Stimulated activated CD8-positive, alpha-beta memory T cell treated with anti-CD3 and anti-CD28 coated beads, Interleukin-7, amount 100 ng/mL, for 48 hours (primary cell): ENCODE results near the gene KLRC3.
"Not testable (repeated sequence)": the region's sequence is repeated elsewhere in the genome, so short reads cannot be mapped to it uniquely, and the experiment has no call there.

ENCODE experiments used
- DNase-seq, 2 donors: peaks; one replicate each; pipeline ENCODE4 v3.0.0-alpha.2; 2020; ENCODE audit warnings: low read depth in 1 of 2; ENCODE audit errors: extremely low read depth in 1 of 2

KLRC3 gene

DNA sequence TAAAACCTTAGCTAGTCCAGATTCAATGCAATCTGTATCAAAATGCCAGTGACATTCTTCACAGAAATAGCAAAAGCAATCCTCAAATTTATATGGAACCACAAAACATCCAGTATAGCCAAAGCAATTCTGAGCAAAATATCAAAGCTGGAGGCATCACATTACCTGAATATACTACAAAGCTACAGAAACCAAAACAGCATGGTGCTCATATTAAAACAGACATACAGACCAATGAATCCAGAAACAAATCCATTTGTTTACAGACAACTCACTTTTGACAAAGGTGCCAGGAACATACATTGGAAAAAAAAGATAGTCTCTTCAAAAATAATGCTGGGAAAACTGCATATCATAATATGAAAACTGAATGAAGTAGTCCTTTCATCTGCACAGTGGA, 15.6 kb downstream of the KLRC3 start:
- DNase-seq = no peak

DNA sequence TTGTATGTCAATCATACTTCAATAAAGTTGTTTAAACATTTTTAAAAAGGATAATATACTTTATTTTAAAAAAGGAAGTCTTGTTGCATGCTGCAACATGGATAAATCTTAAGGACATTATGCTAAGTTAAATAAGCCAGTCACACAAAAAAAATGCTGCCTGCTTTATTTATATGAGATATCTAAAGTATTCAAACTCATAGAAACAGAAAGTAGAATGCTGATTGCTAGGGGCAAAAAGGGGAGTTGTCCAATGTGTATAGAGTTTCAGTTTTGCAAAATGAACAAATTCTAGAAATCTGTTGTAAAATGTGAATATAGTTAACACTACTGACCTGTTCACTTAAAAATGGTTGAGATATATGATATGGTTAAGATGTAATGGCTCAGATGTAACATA, 19.6 kb downstream of the KLRC3 start:
- DNase-seq = no peak

DNA sequence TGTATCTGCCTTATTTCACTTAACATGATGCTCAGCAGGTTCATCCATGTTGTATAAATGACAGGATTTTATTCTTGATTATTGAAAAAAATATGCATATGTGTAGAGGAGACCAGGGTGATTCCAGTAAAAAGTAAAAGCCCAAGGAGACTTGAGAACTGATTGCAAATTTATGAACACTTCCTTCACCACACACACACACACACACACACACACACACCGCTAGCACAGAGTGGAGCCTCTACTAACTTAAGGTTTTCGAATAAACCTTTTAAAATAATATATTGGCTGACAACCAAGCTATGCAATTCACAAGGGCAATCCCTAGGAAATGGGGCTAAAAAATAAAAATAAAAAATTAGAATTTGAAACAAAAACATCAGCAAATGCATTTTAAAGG, 22.2 kb downstream of the KLRC3 start:
- DNase-seq = no peak

DNA sequence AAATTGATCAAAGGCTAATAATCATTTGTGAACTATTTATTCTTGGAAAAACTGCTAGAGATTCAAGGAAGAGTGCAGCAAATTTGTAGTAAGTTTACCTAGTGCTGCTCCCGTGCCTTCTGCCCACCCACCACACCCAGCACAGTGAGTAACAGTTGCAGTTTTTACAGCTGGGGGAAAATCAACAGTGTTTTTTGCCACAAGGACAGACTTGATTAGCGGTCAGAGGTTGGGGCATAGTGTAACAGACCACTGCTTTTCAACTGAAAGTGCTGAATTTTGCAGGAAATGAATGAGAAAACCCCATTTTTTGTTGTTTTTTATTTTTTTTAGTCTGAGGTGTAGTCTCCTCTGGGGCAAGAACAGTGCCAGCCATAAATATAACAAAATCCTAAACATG, 23.1 kb downstream of the KLRC3 start:
- no peak for DNase-seq

DNA sequence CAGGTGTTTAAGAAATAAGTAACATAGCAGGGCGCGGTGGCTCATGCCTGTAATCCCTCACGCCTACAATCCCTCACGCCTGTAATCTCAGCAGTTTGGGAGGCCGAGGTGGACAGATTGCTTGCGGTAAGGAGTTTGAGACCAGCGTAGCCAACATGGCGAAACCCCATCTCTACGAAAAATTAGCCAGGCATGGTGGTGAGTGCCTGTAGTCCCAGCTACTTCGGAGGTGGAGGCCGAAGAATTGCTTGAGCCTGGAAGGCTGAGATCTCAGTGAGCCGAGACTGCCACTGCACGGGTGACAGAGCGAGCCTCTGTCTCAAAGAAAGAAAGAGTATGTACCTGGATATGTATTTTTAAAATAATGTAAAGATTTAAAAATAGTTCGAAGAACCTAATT, 24.2 kb downstream of the KLRC3 start:
- DNase-seq = not testable (repeated sequence)

DNA sequence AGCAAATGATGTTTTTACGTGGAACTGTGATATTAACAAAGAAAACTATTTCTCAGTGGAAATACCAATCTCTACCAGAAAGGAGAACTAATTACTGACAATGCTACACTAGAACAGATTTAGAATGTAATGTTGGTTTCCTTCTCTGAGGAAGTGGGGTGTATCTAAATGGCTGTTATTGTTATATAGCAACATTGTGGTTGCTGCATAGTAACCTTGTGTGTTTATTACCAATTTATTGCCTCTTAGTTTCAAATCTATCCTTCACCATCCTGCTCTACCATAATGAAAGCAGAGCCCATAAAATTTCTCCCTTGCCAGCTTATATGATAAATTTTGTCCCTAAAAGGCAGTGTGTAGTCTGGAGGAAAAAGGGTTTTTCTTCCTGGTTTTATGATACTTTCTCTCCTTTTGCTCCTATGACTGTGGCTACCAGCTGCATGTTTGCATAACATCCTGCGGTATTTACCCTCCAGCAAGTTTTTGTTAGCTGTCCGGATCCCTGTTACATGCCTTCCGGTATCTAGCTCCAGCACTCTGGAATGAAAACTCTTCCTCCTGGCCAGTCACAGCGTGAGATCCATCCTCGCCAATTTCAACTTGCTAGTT, 24.9 kb downstream of the KLRC3 start:
- DNase-seq = no peak

DNA sequence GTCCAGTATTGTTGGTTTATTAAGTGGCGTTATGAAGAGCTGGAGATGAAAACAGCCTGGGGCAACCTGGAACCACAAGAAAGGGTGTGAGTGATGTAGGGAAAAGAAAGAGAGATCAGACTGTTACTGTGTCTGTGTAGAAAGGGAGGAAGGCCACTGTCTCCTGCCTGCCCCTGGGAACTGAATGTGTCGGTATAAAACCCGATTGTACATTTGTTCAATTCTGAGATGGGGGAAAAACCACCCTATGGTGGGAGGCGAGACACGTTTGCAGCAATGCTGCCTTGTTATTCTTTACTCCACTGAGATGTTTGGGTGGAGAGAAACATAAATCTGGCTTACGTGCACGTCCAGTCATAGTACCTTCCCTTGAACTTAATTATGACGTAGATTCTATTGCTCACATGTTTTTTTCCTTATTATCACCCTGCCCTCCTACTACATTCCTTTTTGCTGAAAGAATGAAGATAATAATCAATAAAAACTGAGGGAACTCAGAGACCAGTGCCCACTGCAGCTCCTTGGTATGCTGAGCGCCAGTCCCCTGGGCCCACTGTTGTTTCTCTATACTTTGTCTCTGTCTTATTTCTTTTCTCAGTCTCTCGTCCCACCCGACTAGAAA, 25.8 kb downstream of the KLRC3 start:
- DNase-seq = not testable (repeated sequence)

DNA sequence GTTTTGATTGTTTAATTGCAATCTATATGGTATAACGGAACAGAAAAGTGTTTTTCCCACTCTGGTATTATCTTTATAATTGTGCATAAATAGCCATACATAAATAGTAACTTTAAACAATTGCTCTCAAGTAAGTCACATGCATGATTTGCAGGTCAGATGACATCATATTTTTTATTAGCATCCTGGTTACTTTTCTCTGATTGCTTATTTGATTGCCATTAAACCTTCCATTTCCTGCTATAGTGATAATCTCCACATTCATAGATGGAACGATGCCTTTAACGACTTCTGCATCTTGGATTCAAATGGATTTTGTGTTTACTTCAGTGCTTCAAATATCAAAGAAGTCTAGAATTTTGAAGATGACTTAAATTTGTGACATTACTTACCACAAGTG, 27.1 kb downstream of the KLRC3 start:
- DNase-seq = no peak

DNA sequence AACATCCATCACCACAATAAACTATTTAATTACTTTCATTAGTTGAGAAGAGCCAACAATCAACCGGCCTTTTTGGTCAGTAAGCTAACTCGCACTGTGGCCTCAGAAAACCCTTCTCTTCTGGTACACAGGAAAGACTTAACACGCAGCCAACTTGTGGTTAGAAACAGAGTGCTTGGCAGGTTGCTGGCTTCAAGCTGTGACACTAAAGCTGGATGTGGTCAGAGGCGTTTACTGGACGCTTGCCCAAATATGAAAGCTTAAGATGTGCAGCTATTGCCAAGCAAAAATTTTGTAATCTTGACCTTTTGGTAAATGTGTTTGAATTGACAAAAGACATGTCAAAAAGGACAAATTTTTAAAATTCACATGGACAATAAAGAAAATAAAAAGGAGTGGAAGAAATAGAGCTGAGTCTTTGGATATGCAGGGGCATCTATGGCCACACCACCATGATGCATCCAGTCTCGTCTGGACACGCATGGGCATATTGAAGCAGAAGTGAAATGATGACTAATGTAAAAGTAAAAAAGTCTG, 27.9 kb downstream of the KLRC3 start:
- DNase-seq = no peak

DNA sequence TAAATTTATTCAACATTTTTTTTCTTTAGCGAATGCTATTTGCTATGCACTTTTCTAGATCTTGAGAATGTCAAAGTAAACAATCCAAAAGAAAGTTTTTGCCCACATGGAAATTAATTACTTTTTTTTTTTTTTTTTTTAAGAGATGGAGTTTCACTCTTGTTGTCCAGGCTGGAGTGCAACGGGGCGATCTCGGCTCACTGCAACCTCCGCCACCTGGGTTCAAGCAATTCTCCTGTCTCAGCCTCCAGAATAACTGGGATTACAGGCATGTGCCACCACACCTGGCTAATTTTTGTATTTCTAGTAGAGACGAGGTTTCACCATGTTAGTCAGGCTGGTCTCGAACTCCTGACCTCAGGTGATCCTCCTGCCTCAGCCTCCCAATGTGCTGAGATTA, 29.4 kb downstream of the KLRC3 start:
- DNase-seq = not testable (repeated sequence)

DNA sequence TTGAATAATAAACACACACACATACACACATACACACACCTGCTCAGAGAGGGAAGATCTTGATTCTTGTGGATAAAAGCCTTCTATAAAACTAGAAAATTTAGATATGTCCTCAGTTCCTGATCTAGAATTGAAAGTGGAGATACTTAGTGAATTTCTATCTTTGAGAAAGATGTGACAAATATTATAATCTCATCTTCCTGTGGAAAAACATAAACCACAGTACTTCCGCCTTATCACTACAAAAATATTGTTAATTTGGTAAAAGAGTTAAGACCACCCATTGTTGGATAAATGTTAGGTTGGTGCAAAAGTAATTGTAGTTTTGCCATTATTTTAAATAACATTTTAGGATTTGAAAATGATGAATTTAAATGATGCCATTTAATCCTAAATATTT, 30.5 kb downstream of the KLRC3 start, which contains the start of gene KLRK1:
TSS of gene KLRK1 (minus strand) at position 138 of the 400 bp plus-strand sequence. CDS start 1,231 bp downstream, outside the sequence.
- no peak for DNase-seq

DNA sequence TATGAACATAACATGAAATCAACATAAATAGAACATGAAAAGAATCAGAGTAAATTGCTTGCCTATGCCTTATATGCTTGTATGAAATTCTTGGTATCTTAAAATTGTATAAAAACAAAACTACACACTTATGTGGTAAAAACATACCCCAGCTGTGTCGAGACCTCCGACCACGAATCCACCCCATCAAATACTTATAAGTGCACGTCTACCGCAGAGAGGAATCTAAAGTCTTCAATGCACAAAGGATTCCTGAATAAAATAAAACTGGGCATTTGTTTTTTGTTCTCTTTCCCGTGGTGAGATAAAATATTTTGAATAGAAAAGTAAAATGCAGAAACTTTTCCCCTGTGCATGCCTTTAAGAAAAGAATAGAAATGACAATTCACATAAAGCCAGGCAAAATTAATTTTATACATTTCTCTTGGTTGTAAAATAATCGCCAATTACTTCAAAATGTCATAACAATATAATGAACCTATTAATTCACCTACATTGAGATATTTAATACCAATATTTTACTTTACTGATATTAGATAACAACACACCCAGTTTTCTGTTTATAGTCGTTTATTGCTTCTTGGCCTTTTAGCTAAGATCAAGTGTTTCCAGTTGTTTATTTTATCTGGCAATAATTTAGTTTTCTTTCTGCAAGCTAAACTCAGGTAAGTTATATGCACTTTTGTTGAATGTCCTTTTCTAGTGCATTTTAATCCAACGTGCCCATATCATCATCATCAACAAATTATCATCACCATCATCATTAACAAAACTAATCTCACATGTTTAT, 31.6 kb downstream of the KLRC3 start:
- no peak for DNase-seq

DNA sequence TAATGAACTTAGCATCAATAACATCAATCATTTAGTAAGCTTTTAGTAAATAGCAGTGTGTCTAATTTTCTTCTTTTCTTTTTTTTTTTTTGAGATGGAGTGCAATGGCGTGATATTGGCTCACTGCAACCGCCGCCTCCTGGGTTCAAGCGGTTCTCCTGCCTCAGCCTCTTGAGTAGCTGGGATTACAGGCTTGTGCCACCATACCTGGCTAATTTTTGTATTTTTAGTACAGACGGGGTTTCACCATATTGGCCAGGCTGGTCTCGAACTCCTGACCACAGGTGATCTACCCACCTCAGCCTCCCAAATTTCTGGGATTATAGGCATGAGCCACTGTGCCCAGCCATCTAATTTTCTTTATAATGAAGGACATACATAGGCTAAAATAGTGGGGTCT, 32.9 kb downstream of the KLRC3 start:
- not testable (repeated sequence) for DNase-seq

DNA sequence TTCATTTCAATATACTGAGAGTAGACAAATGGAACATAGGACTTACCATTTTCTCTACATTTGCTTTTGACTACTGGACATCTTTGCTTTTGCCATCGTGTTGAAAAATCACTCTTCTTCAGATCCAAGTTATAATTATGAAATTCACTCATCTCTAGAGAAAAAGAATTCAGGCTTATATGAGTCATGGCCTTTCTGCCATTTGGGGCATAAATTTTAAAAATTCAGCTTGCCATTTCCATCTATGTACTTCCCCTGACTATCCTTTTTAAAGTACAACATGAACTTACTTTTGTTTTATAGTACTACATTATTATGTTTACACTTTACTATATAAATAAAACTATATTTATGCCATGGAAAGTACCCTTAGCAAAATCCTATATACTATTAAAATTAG, 33.5 kb downstream of the KLRC3 start:
- DNase-seq = no peak

DNA sequence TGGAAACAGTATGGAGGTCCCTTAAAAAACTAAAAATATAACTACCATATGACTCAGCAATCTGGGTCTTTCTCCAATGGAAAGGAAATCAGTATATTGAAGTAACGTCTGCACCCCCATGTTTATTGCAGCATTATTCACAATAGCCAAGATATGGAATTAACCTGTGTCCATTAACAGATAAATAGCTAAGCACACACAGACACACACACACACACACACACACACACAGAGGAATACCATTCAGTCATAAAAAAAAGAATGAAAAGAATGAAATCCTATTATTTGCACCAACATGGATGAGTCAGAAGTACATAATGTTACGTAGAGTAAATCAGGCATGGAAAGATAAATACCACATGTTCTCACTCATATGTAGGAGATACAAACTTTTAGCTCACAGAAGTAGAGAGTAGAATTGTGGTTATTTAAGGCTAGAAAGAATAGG, 35.2 kb downstream of the KLRC3 start:
- DNase-seq = no peak

DNA sequence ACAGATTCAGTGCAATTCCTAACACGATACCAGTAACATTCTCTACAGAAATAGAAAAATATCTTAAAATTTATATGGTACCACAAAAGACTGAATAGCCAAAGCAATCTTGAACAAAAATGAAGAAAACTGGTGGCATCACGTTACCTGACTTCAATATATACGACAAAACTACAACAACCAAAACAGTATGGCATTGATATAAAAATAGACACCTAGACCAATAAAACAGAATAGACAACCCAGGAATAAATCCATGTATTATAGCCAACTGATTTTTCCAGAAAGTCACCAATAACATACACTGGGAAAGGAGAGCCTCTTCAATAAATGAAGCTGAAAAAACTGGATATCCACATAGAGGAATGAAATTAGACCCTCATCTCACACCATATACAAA, 36.2 kb downstream of the KLRC3 start:
- no peak for DNase-seq

DNA sequence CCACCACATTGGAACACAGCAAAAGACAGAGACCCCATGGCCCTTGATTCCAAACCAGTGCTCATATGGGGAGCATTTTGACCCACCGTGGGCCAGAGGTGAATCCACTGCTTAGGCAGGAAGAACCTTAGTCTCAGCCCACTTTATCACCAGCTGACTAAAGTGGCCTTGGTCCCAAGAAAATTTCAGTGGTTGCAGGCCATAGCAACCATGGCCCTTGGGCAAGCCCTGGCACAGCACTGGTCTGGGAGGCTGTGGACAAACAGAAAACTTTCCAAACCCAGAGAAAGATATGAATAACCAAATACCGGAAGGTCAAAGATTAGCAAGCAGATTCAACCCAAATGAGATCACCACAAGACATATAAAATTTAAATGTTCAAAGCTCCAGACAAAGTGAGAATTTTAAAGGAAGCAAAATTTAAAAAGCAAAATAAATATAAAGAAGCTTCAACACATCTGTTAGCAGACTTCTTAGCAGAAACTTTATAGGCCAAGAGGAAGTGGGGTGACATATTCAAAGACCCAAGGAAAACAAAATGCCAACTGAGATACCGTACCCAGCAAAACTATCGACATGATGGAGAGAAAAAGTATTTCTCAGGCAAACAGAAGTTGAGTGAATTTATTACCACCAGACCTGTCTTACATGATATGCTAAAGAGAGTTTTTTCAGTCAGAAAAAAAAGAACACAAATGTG, 38.3 kb downstream of the KLRC3 start:
- no peak for DNase-seq

DNA sequence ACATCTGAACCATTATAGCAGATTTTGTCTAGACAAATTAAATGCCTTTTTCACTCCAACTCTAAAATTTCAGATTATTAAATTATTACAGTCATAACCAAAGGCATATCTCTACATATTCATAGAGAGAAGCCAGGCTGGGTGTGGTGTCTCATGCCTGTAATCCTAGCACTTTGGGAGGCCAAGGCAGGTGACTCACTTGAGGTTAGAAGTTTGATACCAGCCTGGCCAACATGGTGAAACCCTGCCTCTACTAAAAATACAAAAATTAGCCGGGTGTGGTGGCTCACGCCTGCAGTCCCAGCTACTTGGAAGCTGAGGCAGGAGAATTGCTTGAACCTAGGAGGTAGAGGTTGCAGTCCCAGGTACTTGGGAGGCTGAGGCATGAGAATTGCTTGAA, 41.7 kb downstream of the KLRC3 start:
- peak in 1 of 2 donors; percentile 69 for DNase-seq

DNA sequence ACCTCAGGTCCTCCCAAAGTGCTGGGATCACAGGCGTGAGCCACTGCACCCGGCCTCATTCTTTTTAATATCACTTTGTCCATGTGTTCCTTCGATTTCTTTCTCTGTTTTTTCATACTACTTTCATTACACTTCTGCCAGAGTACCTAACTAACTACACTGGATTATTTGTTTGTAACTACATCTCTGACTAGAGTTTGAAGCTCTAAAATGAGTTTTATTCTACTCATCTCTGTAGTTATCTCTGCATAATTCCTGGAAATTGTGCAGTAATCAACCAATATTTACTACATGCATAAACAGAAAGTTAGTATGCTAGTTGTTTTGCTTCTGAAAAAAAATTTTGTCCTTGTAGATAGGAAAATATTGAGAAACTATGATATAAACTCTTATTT, 45.8 kb downstream of the KLRC3 start:
- DNase-seq = no peak

DNA sequence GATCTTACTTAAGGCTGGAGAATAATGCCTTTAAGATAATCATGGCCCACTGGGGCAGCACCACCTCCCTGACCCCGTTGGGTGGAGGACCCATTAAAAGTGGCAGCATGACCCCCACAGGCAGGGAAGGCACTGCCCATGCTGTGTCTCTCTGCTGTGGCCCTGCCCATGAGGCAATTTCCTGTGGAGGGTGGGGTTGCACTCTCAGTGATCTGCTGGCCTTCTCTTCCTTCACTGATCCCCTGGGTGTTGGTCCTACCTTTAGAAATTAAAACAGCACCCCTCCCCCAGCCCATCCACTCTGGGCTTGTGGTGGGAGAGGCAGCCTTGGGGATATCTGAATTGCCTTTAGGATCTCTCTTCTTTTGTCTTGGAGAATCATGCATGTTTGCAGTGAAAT, 47.8 kb downstream of the KLRC3 start:
- DNase-seq = no peak

DNA sequence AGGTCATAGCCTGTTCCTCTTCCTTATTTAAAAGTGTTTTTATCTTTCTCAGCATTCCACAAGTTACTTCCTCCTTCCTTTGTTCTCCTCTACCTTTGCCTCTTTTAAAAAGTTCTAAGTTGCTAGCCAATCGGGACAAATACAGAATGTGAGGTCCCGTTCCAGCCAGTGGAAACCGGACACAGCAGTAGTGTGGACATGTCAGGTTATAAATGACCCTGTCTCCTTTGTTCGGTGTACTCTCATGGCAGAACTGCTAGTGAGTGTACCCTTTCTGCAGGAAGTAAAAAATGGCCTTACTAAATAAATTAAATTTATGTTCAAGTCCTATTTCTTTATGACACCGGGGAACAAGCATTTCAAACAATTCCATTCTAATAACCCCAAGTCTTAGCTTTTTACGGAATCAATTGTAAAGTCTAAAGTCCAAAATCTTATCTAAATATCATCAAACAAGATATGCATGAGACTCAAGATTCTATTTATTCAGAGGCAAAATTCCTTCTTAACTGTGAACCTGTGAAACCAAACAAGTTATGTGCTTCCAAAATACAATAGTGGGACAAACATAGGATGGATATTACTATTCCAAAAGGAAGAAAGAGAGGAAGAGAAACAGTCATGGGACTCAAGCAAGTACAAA, 48.4 kb downstream of the KLRC3 start:
- DNase-seq = not testable (repeated sequence)
